IMR-90 (cell line): ENCODE measurements around the gene FAM32A.

ENCODE experiments used
- BHLHE40 ChIP-seq: fragments of 150-350 bp; IDR thresholded peaks from 2 replicates; pipeline ENCODE4 v1.6.1; 2016; ENCODE audit warnings: mild to moderate bottlenecking, low read depth, low read length
- CEBPB ChIP-seq: IDR thresholded peaks from 2 replicates; pipeline ENCODE4 v1.6.1; 2012; ENCODE audit warnings: low read depth, low read length, improper control_type of control experiment
- FOS ChIP-seq: fragments of 150-350 bp; IDR thresholded peaks from 2 replicates; pipeline ENCODE4 v1.6.1; 2016; ENCODE audit warnings: low read depth, low read length
- MAFK ChIP-seq: IDR thresholded peaks from 2 replicates; pipeline ENCODE4 v1.6.1; 2012; ENCODE audit warnings: low read depth, low read length, improper control_type of control experiment
- MXI1 ChIP-seq: IDR thresholded peaks from 2 replicates; pipeline ENCODE4 v1.6.1; 2012; ENCODE audit warnings: low read depth, mild to moderate bottlenecking, low read length, moderate library complexity, borderline replicate concordance
- POLR2A ChIP-seq: IDR thresholded peaks from 2 replicates; pipeline ENCODE4 v1.6.1; 2012; ENCODE audit warnings: mild to moderate bottlenecking, low read depth, low read length
- RAD21 ChIP-seq: IDR thresholded peaks from 2 replicates; pipeline ENCODE4 v1.6.1; 2012; ENCODE audit warnings: low read length, improper control_type of control experiment
- SMC3 ChIP-seq: fragments of 150-350 bp; IDR thresholded peaks from 2 replicates; pipeline ENCODE4 v1.6.1; 2016; ENCODE audit warnings: low read depth, mild to moderate bottlenecking, antibody characterized with exemption, low read length, moderate library complexity
- TF ChIP-seq, protein P1 (sequence below): conservative IDR thresholded peaks from 2 replicates; pipeline ENCODE4 v1.5.1; 2012; ENCODE audit warnings: mild to moderate bottlenecking, low read depth, low read length, improper control_type of control experiment
- TF ChIP-seq, protein P2 (sequence below): fragments of 150-350 bp; IDR thresholded peaks from 2 replicates; pipeline ENCODE4 v1.6.1; 2017; ENCODE audit warnings: mild to moderate bottlenecking, antibody characterized with exemption, low read length, low read depth

- TF ChIP-seq, protein P1, sequence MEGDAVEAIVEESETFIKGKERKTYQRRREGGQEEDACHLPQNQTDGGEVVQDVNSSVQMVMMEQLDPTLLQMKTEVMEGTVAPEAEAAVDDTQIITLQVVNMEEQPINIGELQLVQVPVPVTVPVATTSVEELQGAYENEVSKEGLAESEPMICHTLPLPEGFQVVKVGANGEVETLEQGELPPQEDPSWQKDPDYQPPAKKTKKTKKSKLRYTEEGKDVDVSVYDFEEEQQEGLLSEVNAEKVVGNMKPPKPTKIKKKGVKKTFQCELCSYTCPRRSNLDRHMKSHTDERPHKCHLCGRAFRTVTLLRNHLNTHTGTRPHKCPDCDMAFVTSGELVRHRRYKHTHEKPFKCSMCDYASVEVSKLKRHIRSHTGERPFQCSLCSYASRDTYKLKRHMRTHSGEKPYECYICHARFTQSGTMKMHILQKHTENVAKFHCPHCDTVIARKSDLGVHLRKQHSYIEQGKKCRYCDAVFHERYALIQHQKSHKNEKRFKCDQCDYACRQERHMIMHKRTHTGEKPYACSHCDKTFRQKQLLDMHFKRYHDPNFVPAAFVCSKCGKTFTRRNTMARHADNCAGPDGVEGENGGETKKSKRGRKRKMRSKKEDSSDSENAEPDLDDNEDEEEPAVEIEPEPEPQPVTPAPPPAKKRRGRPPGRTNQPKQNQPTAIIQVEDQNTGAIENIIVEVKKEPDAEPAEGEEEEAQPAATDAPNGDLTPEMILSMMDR: no peak
- TF ChIP-seq CEBPB (no peak), RAD21 (no peak), POLR2A (no peak), FOS (no peak), MXI1 (no peak), SMC3 (no peak), MAFK (no peak), BHLHE40 (no peak)
- TF ChIP-seq, protein P2, sequence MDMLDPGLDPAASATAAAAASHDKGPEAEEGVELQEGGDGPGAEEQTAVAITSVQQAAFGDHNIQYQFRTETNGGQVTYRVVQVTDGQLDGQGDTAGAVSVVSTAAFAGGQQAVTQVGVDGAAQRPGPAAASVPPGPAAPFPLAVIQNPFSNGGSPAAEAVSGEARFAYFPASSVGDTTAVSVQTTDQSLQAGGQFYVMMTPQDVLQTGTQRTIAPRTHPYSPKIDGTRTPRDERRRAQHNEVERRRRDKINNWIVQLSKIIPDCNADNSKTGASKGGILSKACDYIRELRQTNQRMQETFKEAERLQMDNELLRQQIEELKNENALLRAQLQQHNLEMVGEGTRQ: no peak
Observed at GRCh38 chr19:16203256-16204004, 18.2 kb downstream of the FAM32A start.
